HCT116 (cell line): ENCODE measurements around the gene XNDC1N. TPM values are rescaled to one million over a fixed set of nuclear protein-coding genes. Genes with fewer than 3 reads are reported as not detected.

Source experiments
- ATAC-seq: fragments of 200-7000 bp; cut with Tn5 transposase; 2 replicates; pipeline ENCODE4 v1.9.1; 2020; ENCODE audit warnings: mild to moderate bottlenecking, moderate library complexity
- BruUV-seq: library from RNA; stranded (reverse); fragments of 400-500 nt; replicated peaks from 2 replicates; lab custom pipeline; 2021; lab: Mats Ljungman, UMichigan
- CTCF ChIA-PET: fragments of 300-600 bp; sonication (Branson Sonifier 250); formaldehyde crosslinking; loops from one replicate; lab custom pipeline; 2021; ENCODE audit warnings: antibody characterized with exemption; lab: Charles Lee
- POLR2A ChIA-PET: fragments of 300-600, 350-600 bp; sonication (Branson Sonifier 250); formaldehyde crosslinking; loops from one replicate; lab custom pipeline; 2021; ENCODE audit warnings: antibody characterized with exemption; lab: Charles Lee
- RAD21 ChIA-PET, 2 experiments: fragments of 300-600 bp; sonication (Branson Sonifier 250); formaldehyde crosslinking; loops; one replicate each; lab custom pipeline; 2023; ENCODE audit warnings: low total read pairs in 2 of 2; ENCODE audit not compliant: uncharacterized antibody in 2 of 2, unreplicated experiment in 2 of 2, low non-redundant PET in 1 of 2; lab: Charles Lee
- DNase-seq: peaks from one replicate; pipeline ENCODE4 v3.0.0-alpha.2; 2010; ENCODE audit warnings: low read depth, low spot score
- H2AFZ ChIP-seq: fragments of 200-600 bp; shearing (Covaris generic), sonication (generic); 2 replicates; pipeline ENCODE4 v1.6.1; 2017; ENCODE audit warnings: low read depth, mixed run types, mixed read lengths, antibody characterized with exemption, low read length; ENCODE audit not compliant: poor library complexity, severe bottlenecking
- H3K27ac ChIP-seq: 2 replicates; pipeline ENCODE4 v1.5.1; 2012; ENCODE audit warnings: low read depth, low read length
- H3K27me3 ChIP-seq: fragments of 200-600 bp; sonication (generic); 2 replicates; pipeline ENCODE4 v1.6.1; 2016; ENCODE audit warnings: mixed run types, low read length, mixed read lengths; ENCODE audit not compliant: insufficient read depth
- H3K36me3 ChIP-seq, 2 experiments: fragments of 200-500 bp in 1 of 2; fragments of 200-600 bp in 1 of 2; sonication (Bioruptor generic) in 1 of 2; sonication (generic) in 1 of 2; 2 replicates each; pipeline versions ENCODE4 v1.5.1 to v1.6.1; 2014 to 2016; ENCODE audit warnings: low read length in 2 of 2, inconsistent platforms in 1 of 2, mixed read lengths in 1 of 2, mixed run types in 1 of 2; ENCODE audit not compliant: insufficient read depth in 2 of 2, control insufficient read depth in 1 of 2
- H3K4me1 ChIP-seq, 2 experiments: fragments of 200-600 bp in 1 of 2; sonication (generic) in 1 of 2; 2 replicates each; pipeline versions ENCODE4 v1.5.1 to v1.6.1; 2012 to 2017; ENCODE audit warnings: low read length in 2 of 2, inconsistent platforms in 1 of 2, mild to moderate bottlenecking in 1 of 2, mixed read lengths in 1 of 2, mixed run types in 1 of 2, moderate library complexity in 1 of 2; ENCODE audit not compliant: insufficient read depth in 2 of 2, control insufficient read depth in 1 of 2
- H3K4me2 ChIP-seq: fragments of 200-600 bp; sonication (generic); 2 replicates; pipeline ENCODE4 v1.6.1; 2017; ENCODE audit warnings: mixed run types, low read length, mixed read lengths
- H3K4me3 ChIP-seq, 2 experiments: fragments of 200-600 bp in 1 of 2; sonication (generic) in 1 of 2; replicated peaks in 1 of 2; 2 replicates each; pipeline ENCODE4 v1.5.1; 2011 to 2016; ENCODE audit warnings: low read length in 2 of 2, control low read depth in 1 of 2, low read depth in 1 of 2, mild to moderate bottlenecking in 1 of 2, mixed read lengths in 1 of 2, mixed run types in 1 of 2
- H3K79me2 ChIP-seq: fragments of 200-600 bp; sonication (generic); 2 replicates; pipeline ENCODE4 v1.6.1; 2017; ENCODE audit warnings: mild to moderate bottlenecking, mixed run types, low read length, moderate library complexity, mixed read lengths; ENCODE audit not compliant: insufficient read depth
- H3K9ac ChIP-seq: fragments of 200-600 bp; sonication (generic); 2 replicates; pipeline ENCODE4 v1.6.1; 2016; ENCODE audit warnings: low read length, mixed read lengths
- H3K9me2 ChIP-seq: fragments of 200-600 bp; sonication (generic), shearing (Covaris generic); 2 replicates; pipeline ENCODE4 v1.6.1; 2017; ENCODE audit warnings: mixed run types, mild to moderate bottlenecking, moderate library complexity; ENCODE audit not compliant: insufficient read depth
- H3K9me3 ChIP-seq, 2 experiments: fragments of 200-500 bp in 1 of 2; fragments of 200-600 bp in 1 of 2; sonication (Bioruptor generic) in 1 of 2; sonication (generic) in 1 of 2; 2 replicates each; pipeline ENCODE4 v1.6.1; 2014 to 2017; ENCODE audit warnings: low read length in 2 of 2, mixed read lengths in 2 of 2, inconsistent platforms in 1 of 2, low read depth in 1 of 2, mild to moderate bottlenecking in 1 of 2, mixed run types in 1 of 2, moderate library complexity in 1 of 2; ENCODE audit not compliant: control insufficient read depth in 1 of 2, insufficient read depth in 1 of 2
- H4K20me1 ChIP-seq: fragments of 200-600 bp; sonication (generic), shearing (Covaris generic); 2 replicates; pipeline ENCODE4 v1.6.1; 2017; ENCODE audit warnings: mixed run types, mild to moderate bottlenecking, moderate library complexity; ENCODE audit not compliant: insufficient read depth
- CBX3 ChIP-seq: IDR thresholded peaks from 2 replicates; pipeline ENCODE4 v1.6.1; 2012; ENCODE audit warnings: low read depth
- CEBPB ChIP-seq: IDR thresholded peaks from 2 replicates; pipeline ENCODE4 v1.6.1; 2012; ENCODE audit warnings: low read depth
- EGR1 ChIP-seq: IDR thresholded peaks from 2 replicates; pipeline ENCODE4 v1.6.1; 2012; ENCODE audit warnings: low read depth
- EZH2 ChIP-seq: fragments of 200-600 bp; sonication (generic); IDR thresholded peaks from 2 replicates; pipeline ENCODE4 v1.6.1; 2017; ENCODE audit warnings: antibody characterized with exemption, mixed run types
- EZH2phosphoT487 ChIP-seq: fragments of 200-600 bp; IDR thresholded peaks from 2 replicates; pipeline ENCODE4 v1.6.1; 2018; ENCODE audit warnings: antibody characterized with exemption, borderline replicate concordance
- POLR2AphosphoS5 ChIP-seq: IDR thresholded peaks from 2 replicates; pipeline ENCODE4 v1.6.1; 2011; ENCODE audit warnings: mild to moderate bottlenecking, low read depth, low read length, moderate library complexity
- SIN3A ChIP-seq: IDR thresholded peaks from 2 replicates; pipeline ENCODE4 v1.6.1; 2012; ENCODE audit warnings: low read depth
- SP1 ChIP-seq: IDR thresholded peaks from 2 replicates; pipeline ENCODE4 v1.6.1; 2012; ENCODE audit warnings: low read depth
- SRF ChIP-seq: IDR thresholded peaks from 2 replicates; pipeline ENCODE4 v1.6.1; 2012; ENCODE audit warnings: low read depth
- TCF7L2 ChIP-seq: IDR thresholded peaks from 2 replicates; pipeline ENCODE4 v1.7.0; 2011; ENCODE audit warnings: borderline replicate concordance, inconsistent platforms; ENCODE audit not compliant: insufficient read depth, insufficient read length; ENCODE audit errors: extremely low read depth
- ZFX ChIP-seq: fragments of 450-650 bp; IDR thresholded peaks from 2 replicates; pipeline ENCODE4 v1.6.1; 2017
- intact Hi-C: fragments of 100-400 bp; cut with micrococcal nuclease; formaldehyde crosslinking; loops from 2 replicates; pipeline ENCODE4 v1.10.0; 2022
- total RNA-seq: library from RNA; stranded (reverse); gene quantifications from one replicate; pipeline ENCODE4 v1.2.1, GENCODE V29; 2021; ENCODE audit not compliant: unreplicated experiment
- TF ChIP-seq, protein P1 (sequence below): IDR thresholded peaks from 2 replicates; pipeline ENCODE4 v1.6.1; 2012; ENCODE audit warnings: low read depth
- TF ChIP-seq, protein P2 (sequence below): IDR thresholded peaks from 2 replicates; pipeline ENCODE4 v1.6.1; 2012
- TF ChIP-seq, protein P3 (sequence below), 3 experiments: fragments of 200-600 bp in 1 of 3; sonication (generic) in 1 of 3; IDR thresholded peaks in 2 of 3; conservative IDR thresholded peaks in 1 of 3; 2 replicates each; pipeline ENCODE4 v1.5.1; 2012 to 2017; ENCODE audit warnings: low read depth in 2 of 3, low read length in 2 of 3, antibody characterized with exemption in 1 of 3, borderline replicate concordance in 1 of 3, control low read depth in 1 of 3, mild to moderate bottlenecking in 1 of 3, mixed read lengths in 1 of 3, mixed run types in 1 of 3, moderate library complexity in 1 of 3; ENCODE audit not compliant: insufficient read depth in 1 of 3
- TF ChIP-seq, protein P4 (sequence below): IDR thresholded peaks from 2 replicates; pipeline ENCODE4 v1.6.1; 2012

Gene XNDC1N
- total RNA-seq, 1 experiment from 2014 or later, result 7.5 TPM

DNA sequence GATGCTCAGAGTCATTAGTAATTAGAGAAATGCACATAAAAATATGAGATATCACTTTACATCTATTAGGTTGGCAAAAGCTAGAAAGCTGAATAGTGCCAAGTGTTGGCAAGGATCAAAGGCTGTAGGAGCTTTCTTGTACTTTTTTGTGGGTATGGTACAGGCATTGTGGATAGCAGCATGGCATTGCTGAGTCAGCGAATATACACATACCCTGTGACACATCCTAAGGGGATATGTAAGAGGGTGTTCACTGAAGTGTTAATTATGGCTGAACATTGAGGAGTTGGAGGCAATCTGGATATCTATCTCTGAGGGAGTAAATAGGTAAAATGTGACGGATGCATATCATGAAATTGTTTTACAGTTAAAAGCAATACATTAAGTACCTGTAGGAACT, 43.3 kb upstream of the XNDC1N start (continued):
- TF ChIP-seq, protein P1, sequence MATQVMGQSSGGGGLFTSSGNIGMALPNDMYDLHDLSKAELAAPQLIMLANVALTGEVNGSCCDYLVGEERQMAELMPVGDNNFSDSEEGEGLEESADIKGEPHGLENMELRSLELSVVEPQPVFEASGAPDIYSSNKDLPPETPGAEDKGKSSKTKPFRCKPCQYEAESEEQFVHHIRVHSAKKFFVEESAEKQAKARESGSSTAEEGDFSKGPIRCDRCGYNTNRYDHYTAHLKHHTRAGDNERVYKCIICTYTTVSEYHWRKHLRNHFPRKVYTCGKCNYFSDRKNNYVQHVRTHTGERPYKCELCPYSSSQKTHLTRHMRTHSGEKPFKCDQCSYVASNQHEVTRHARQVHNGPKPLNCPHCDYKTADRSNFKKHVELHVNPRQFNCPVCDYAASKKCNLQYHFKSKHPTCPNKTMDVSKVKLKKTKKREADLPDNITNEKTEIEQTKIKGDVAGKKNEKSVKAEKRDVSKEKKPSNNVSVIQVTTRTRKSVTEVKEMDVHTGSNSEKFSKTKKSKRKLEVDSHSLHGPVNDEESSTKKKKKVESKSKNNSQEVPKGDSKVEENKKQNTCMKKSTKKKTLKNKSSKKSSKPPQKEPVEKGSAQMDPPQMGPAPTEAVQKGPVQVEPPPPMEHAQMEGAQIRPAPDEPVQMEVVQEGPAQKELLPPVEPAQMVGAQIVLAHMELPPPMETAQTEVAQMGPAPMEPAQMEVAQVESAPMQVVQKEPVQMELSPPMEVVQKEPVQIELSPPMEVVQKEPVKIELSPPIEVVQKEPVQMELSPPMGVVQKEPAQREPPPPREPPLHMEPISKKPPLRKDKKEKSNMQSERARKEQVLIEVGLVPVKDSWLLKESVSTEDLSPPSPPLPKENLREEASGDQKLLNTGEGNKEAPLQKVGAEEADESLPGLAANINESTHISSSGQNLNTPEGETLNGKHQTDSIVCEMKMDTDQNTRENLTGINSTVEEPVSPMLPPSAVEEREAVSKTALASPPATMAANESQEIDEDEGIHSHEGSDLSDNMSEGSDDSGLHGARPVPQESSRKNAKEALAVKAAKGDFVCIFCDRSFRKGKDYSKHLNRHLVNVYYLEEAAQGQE, result no peak
- TF ChIP-seq CBX3, result no peak

DNA sequence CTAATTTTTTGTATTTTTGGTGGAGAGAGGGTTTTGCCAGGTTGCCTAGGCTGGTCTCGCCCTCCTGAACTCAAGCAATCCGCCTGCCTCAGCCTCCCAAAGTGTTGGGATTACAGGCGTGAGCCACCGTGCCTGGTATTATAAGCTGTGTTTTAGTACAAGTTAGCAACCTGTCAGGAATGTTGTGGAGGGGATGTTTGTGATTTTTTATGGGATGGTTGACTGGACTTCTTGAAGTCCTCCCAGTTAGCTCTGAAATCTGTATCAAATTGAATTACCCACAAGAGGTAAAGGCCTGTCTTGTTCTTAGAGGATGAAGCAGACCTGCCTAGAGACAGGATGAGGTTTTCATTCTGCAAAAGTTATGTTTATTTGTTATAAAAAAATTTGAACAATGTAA, 36.2 kb upstream of the XNDC1N start:
- CTCF ChIA-PET, result no interaction called here
- 0 out of 2 replicates have a peak, but pooled peaks cover 4% of the 10 kb centered on the region for H3K79me2 ChIP-seq
- H3K9ac ChIP-seq, result no peak overlapping the region
- no peak overlapping the region for H3K4me3 ChIP-seq
- no peak for ATAC-seq
- TF ChIP-seq SIN3A (no peak), TCF7L2 (no peak), EGR1 (no peak), SRF (no peak), ZFX (no peak), EZH2phosphoT487 (no peak), EZH2 (no peak), CEBPB (no peak), POLR2AphosphoS5 (no peak), CBX3 (no peak), SP1 (no peak)
- TF ChIP-seq, protein P2, sequence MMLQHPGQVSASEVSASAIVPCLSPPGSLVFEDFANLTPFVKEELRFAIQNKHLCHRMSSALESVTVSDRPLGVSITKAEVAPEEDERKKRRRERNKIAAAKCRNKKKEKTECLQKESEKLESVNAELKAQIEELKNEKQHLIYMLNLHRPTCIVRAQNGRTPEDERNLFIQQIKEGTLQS, result no peak
- TF ChIP-seq, protein P3, sequence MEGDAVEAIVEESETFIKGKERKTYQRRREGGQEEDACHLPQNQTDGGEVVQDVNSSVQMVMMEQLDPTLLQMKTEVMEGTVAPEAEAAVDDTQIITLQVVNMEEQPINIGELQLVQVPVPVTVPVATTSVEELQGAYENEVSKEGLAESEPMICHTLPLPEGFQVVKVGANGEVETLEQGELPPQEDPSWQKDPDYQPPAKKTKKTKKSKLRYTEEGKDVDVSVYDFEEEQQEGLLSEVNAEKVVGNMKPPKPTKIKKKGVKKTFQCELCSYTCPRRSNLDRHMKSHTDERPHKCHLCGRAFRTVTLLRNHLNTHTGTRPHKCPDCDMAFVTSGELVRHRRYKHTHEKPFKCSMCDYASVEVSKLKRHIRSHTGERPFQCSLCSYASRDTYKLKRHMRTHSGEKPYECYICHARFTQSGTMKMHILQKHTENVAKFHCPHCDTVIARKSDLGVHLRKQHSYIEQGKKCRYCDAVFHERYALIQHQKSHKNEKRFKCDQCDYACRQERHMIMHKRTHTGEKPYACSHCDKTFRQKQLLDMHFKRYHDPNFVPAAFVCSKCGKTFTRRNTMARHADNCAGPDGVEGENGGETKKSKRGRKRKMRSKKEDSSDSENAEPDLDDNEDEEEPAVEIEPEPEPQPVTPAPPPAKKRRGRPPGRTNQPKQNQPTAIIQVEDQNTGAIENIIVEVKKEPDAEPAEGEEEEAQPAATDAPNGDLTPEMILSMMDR (IDR thresholded peaks at IDR 0.05 in 2 of 3, conservative IDR thresholded peaks at IDR 0.05 in 1 of 3; ENCODE audit: borderline replicate concordance in 1 of 3, insufficient read depth in 1 of 3, low read depth in 2 of 3, low read length in 2 of 3), result no peak
- TF ChIP-seq, protein P4, sequence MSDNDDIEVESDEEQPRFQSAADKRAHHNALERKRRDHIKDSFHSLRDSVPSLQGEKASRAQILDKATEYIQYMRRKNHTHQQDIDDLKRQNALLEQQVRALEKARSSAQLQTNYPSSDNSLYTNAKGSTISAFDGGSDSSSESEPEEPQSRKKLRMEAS, result no peak
- DNase-seq, result no peak
- RAD21 ChIA-PET, result no interaction called here
- POLR2A ChIA-PET, result no interaction called here
- no peaks in the 10 kb centered on the region for H3K27me3 ChIP-seq
- intact Hi-C loops, result no loop called here
- H4K20me1 ChIP-seq, result no peaks in the 10 kb centered on the region; the same call in 1 of the 2 replicates
- H2AFZ ChIP-seq, result no peak overlapping the region
- no peak overlapping the region for H3K27ac ChIP-seq
- peaks cover 1 to 10% of the 10 kb centered on the region in 2 experiments; a peak in 3 of 4 replicates for H3K36me3 ChIP-seq
- H3K4me2 ChIP-seq, result no peak overlapping the region
- BruUV-seq, result no TSS peak
- no peaks in the 10 kb centered on the region for H3K9me2 ChIP-seq
- no peaks in the 10 kb centered on the region for H3K9me3 ChIP-seq
- H3K4me1 ChIP-seq, result peaks cover 0 to 6% of the 10 kb centered on the region in 2 experiments; a peak in 1 of 4 replicates
